ENCODE measurements around the gene UMODL1. TPM values are rescaled to one million over a fixed set of nuclear protein-coding genes. Genes with fewer than 3 reads are reported as not detected.

Gene UMODL1
- total RNA-seq (1 to 10 TPM in 1 of 2 experiments, under 1 TPM in 1; 0.58 to 1.1 TPM), polyA plus RNA-seq (under 1 TPM in 1 of 2 donors, not detected in 1; 0.08 TPM)

- intact Hi-C loops (cut with micrococcal nuclease): no loop called here
- H3K4me3 Mint-ChIP-seq: no peak within 1 kb of the TSS
- Histone ChIP-seq H3K27ac (ENCODE audit: low read depth, low read length) (no peak within 1 kb of the TSS), H3K36me3 (ENCODE audit: insufficient read depth, low read length) (no peaks in the 10 kb centered on the region), H3K4me3 (ENCODE audit: low read length in 2 of 2) (no peak within 1 kb of the TSS), H3K27me3 (ENCODE audit: insufficient read depth, low read length) (no peaks in the 10 kb centered on the region), H3K4me1 (ENCODE audit: insufficient read depth, low read length) (no peaks in the 10 kb centered on the region), H3K9me3 (ENCODE audit: control insufficient read depth in 1 of 2, low read length in 2 of 2) (no peaks in the 10 kb centered on the region)
- H3K27me3 Mint-ChIP-seq: no peaks in the 10 kb centered on the region
- ChIA-PET CTCF (ENCODE audit: partially characterized antibody) (no interaction called here), POLR2A (ENCODE audit: partially characterized antibody) (interaction anchor here (1.3 kb wide), 2 partner anchors 8 to 11 kb away, joined by 3 to 4 read pairs; no protein-coding TSS in a partner anchor)
- H3K4me1 Mint-ChIP-seq: peaks cover 0 to 8% (median 3%) of the 10 kb centered on the region in 4 donors
- no peaks in the 10 kb centered on the region for H3K36me3 Mint-ChIP-seq
- no peak for DNase-seq
- peak within 1 kb of the TSS in 1 of 7 donors; percentile 7 for H3K27ac Mint-ChIP-seq
- H3K9me3 Mint-ChIP-seq: no peaks in the 10 kb centered on the region
Observed at GRCh38 chr21:42071146-42071737, at the start of gene UMODL1. Gene UMODL1 (plus strand): TSS chr21:42071317. CDS start chr21:42071317, 0 bp downstream.

GRCh38 chr21:42021371-42022090, 49.6 kb upstream of the UMODL1 start:
- POLR2A ChIA-PET (ENCODE audit: partially characterized antibody): no interaction called here
- H3K36me3 Mint-ChIP-seq: no peaks in the 10 kb centered on the region
- no peak overlapping the region for H3K27ac ChIP-seq (ENCODE audit: low read depth, low read length)

GRCh38 chr21:42022091-42022430, 49.1 kb upstream of the UMODL1 start:
- DNase-seq: no peak
- Mint-ChIP-seq H3K4me1 (no peaks in the 10 kb centered on the region), H3K4me3 (no peak overlapping the region), H3K9me3 (no peaks in the 10 kb centered on the region), H3K36me3 (no peaks in the 10 kb centered on the region), H3K27me3 (peaks cover 2 to 11% of the 10 kb centered on the region in 2 donors), H3K27ac (no peak overlapping the region)
- Histone ChIP-seq H3K9me3 (ENCODE audit: control insufficient read depth in 1 of 2, low read length in 2 of 2) (no peaks in the 10 kb centered on the region), H3K4me3 (ENCODE audit: low read length in 2 of 2) (no peak overlapping the region), H3K4me1 (ENCODE audit: insufficient read depth, low read length) (no peaks in the 10 kb centered on the region), H3K27me3 (ENCODE audit: insufficient read depth, low read length) (no peaks in the 10 kb centered on the region), H3K27ac (ENCODE audit: low read depth, low read length) (no peak overlapping the region), H3K36me3 (ENCODE audit: insufficient read depth, low read length) (no peaks in the 10 kb centered on the region)
- ChIA-PET CTCF (ENCODE audit: partially characterized antibody) (no interaction called here), POLR2A (ENCODE audit: partially characterized antibody) (no interaction called here)
- intact Hi-C loops (cut with micrococcal nuclease): no loop called here

More at GRCh38 chr21:42021371-42022090, 49.6 kb upstream of the UMODL1 start:
- H3K36me3 ChIP-seq (ENCODE audit: insufficient read depth, low read length): no peaks in the 10 kb centered on the region
- H3K9me3 ChIP-seq (ENCODE audit: control insufficient read depth in 1 of 2, low read length in 2 of 2): no peaks in the 10 kb centered on the region
- no peaks in the 10 kb centered on the region for H3K4me1 Mint-ChIP-seq
- H3K27me3 ChIP-seq (ENCODE audit: insufficient read depth, low read length): no peaks in the 10 kb centered on the region
- no peak overlapping the region for H3K27ac Mint-ChIP-seq
- no peak for DNase-seq
- H3K4me3 Mint-ChIP-seq: no peak overlapping the region
- no peak overlapping the region for H3K4me3 ChIP-seq (ENCODE audit: low read length in 2 of 2)
- intact Hi-C loops (cut with micrococcal nuclease): no loop called here
- CTCF ChIA-PET (ENCODE audit: partially characterized antibody): no interaction called here
- H3K27me3 Mint-ChIP-seq: peaks cover 0 to 11% of the 10 kb centered on the region in 2 donors
- no peaks in the 10 kb centered on the region for H3K9me3 Mint-ChIP-seq
- no peaks in the 10 kb centered on the region for H3K4me1 ChIP-seq (ENCODE audit: insufficient read depth, low read length)

GRCh38 chr21:42022906-42023305, 48.2 kb upstream of the UMODL1 start:
- Histone ChIP-seq H3K27me3 (ENCODE audit: insufficient read depth, low read length) (no peaks in the 10 kb centered on the region), H3K9me3 (ENCODE audit: control insufficient read depth in 1 of 2, low read length in 2 of 2) (no peaks in the 10 kb centered on the region), H3K4me3 (ENCODE audit: low read length in 2 of 2) (no peak overlapping the region), H3K36me3 (ENCODE audit: insufficient read depth, low read length) (no peaks in the 10 kb centered on the region), H3K4me1 (ENCODE audit: insufficient read depth, low read length) (no peaks in the 10 kb centered on the region), H3K27ac (ENCODE audit: low read depth, low read length) (no peak overlapping the region)
- Mint-ChIP-seq H3K27ac (peak overlapping the region in 1 of 7 donors; percentile 43), H3K9me3 (no peaks in the 10 kb centered on the region), H3K36me3 (no peaks in the 10 kb centered on the region), H3K27me3 (peaks cover 2 to 11% of the 10 kb centered on the region in 2 donors), H3K4me3 (no peak overlapping the region), H3K4me1 (no peaks in the 10 kb centered on the region)
- ChIA-PET CTCF (ENCODE audit: partially characterized antibody) (no interaction called here), POLR2A (ENCODE audit: partially characterized antibody) (no interaction called here)
- DNase-seq: no peak
- intact Hi-C loops (cut with micrococcal nuclease): no loop called here

GRCh38 chr21:42025376-42026081, 45.6 kb upstream of the UMODL1 start:
- DNase-seq: no peak
- H3K36me3 Mint-ChIP-seq: no peaks in the 10 kb centered on the region
- no peak overlapping the region for H3K27ac ChIP-seq (ENCODE audit: low read depth, low read length)
- H3K27me3 ChIP-seq (ENCODE audit: insufficient read depth, low read length): no peaks in the 10 kb centered on the region
- H3K36me3 ChIP-seq (ENCODE audit: insufficient read depth, low read length): no peaks in the 10 kb centered on the region
- no peaks in the 10 kb centered on the region for H3K9me3 ChIP-seq (ENCODE audit: control insufficient read depth in 1 of 2, low read length in 2 of 2)
- H3K9me3 Mint-ChIP-seq: no peaks in the 10 kb centered on the region
- H3K4me3 Mint-ChIP-seq: no peak overlapping the region
- no peaks in the 10 kb centered on the region for H3K4me1 ChIP-seq (ENCODE audit: insufficient read depth, low read length)
- H3K4me3 ChIP-seq (ENCODE audit: low read length in 2 of 2): no peak overlapping the region
- H3K4me1 Mint-ChIP-seq: no peaks in the 10 kb centered on the region
- peak overlapping the region in 1 of 7 donors; percentile 29 for H3K27ac Mint-ChIP-seq
- POLR2A ChIA-PET (ENCODE audit: partially characterized antibody): no interaction called here
- intact Hi-C loops (cut with micrococcal nuclease): no loop called here
- peaks cover 2 to 7% of the 10 kb centered on the region in 2 donors for H3K27me3 Mint-ChIP-seq
- CTCF ChIA-PET (ENCODE audit: partially characterized antibody): interaction anchor here (1.5 kb wide), 1 partner anchor 82 kb away, joined by 4 read pairs; no protein-coding TSS in a partner anchor

- no peaks in the 10 kb centered on the region for H3K36me3 ChIP-seq (ENCODE audit: insufficient read depth, low read length)
- POLR2A ChIA-PET (ENCODE audit: partially characterized antibody): no interaction called here
- no peak for DNase-seq
- CTCF ChIA-PET (ENCODE audit: partially characterized antibody): interaction anchor here (1.5 kb wide), 1 partner anchor 82 kb away, joined by 4 read pairs; no protein-coding TSS in a partner anchor
- H3K4me1 Mint-ChIP-seq: no peaks in the 10 kb centered on the region
- intact Hi-C loops (cut with micrococcal nuclease): no loop called here
- no peak overlapping the region for H3K4me3 Mint-ChIP-seq
- H3K27me3 Mint-ChIP-seq: peaks cover 2 to 4% of the 10 kb centered on the region in 2 donors
- H3K27ac ChIP-seq (ENCODE audit: low read depth, low read length): no peak overlapping the region
- no peak overlapping the region for H3K4me3 ChIP-seq (ENCODE audit: low read length in 2 of 2)
- H3K4me1 ChIP-seq (ENCODE audit: insufficient read depth, low read length): no peaks in the 10 kb centered on the region
- H3K9me3 Mint-ChIP-seq: no peaks in the 10 kb centered on the region
- H3K36me3 Mint-ChIP-seq: no peaks in the 10 kb centered on the region
- no peaks in the 10 kb centered on the region for H3K9me3 ChIP-seq (ENCODE audit: control insufficient read depth in 1 of 2, low read length in 2 of 2)
- peak overlapping the region in 2 of 7 donors; percentile 29 to 32 for H3K27ac Mint-ChIP-seq
- no peaks in the 10 kb centered on the region for H3K27me3 ChIP-seq (ENCODE audit: insufficient read depth, low read length)
Observed at GRCh38 chr21:42026082-42026435, 45.1 kb upstream of the UMODL1 start.

GRCh38 chr21:42027085-42027821, 43.9 kb upstream of the UMODL1 start:
- Mint-ChIP-seq H3K4me3 (no peak overlapping the region), H3K4me1 (no peaks in the 10 kb centered on the region), H3K27ac (peak overlapping the region in 1 of 7 donors; percentile 17), H3K27me3 (peaks cover 2 to 4% of the 10 kb centered on the region in 2 donors), H3K9me3 (no peaks in the 10 kb centered on the region), H3K36me3 (no peaks in the 10 kb centered on the region)
- DNase-seq: no peak
- Histone ChIP-seq H3K27ac (ENCODE audit: low read depth, low read length) (no peak overlapping the region), H3K4me1 (ENCODE audit: insufficient read depth, low read length) (no peaks in the 10 kb centered on the region), H3K4me3 (ENCODE audit: low read length in 2 of 2) (no peak overlapping the region), H3K9me3 (ENCODE audit: control insufficient read depth in 1 of 2, low read length in 2 of 2) (no peaks in the 10 kb centered on the region), H3K36me3 (ENCODE audit: insufficient read depth, low read length) (no peaks in the 10 kb centered on the region), H3K27me3 (ENCODE audit: insufficient read depth, low read length) (no peaks in the 10 kb centered on the region)
- intact Hi-C loops (cut with micrococcal nuclease): no loop called here
- POLR2A ChIA-PET (ENCODE audit: partially characterized antibody): no interaction called here
- CTCF ChIA-PET (ENCODE audit: partially characterized antibody): no interaction called here

Data from CD4-positive, alpha-beta memory T cell (primary cell).